Measurements from ENCODE around the gene SLC43A1. TPM values are rescaled to one million over a fixed set of nuclear protein-coding genes. Genes with fewer than 3 reads are reported as not detected.
A peak's percentile ranks its signal among the peaks of the same experiment; 100 is the strongest.

SLC43A1 gene
- 10 to 100 TPM; 27.6 to 28.7 TPM for total RNA-seq

DNA sequence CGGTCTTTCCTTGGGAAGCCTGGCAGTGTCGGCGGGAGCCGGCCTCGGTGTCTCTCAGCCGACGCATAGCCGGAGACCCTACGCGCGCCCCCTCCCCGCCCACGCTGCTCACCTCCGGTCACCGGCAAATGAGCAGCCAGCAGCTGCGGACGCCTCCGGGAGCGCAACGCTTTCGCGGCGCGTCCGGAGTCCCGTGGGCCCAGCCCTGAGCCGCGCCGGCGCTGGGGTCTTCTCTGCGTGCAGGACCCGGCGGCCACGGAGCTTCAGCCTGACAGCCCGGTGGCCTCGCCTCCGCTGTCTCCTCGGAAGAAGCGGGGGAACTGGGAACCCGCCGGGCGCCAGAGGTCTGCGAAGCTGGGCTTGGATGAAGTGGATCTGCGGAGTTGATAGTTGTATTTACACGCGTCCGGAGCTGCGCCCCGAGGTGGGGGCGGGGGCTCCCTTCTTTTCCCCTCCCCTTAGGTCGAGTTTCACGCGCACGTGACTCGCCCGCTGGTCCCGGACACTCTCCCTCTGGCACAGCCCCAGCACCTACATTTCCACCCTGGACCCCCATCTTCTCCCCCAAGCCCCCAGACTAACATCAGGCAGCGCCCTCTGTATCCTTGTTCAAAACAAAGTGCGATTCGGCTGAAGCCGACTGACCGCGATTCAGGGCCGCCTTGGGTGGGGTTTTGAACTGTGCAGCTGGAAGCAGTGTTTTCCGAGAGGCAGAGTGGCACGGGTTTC is at the start of gene SLC43A1:
Gene SLC43A1 (minus strand): TSS at position 371 of the 729 bp plus-strand sequence. CDS start 1,591 bp downstream, outside the sequence.
- H3K27ac Mint-ChIP-seq: peak within 1 kb of the TSS; percentile 91
- peaks cover 2% of the 10 kb centered on the region for H3K36me3 Mint-ChIP-seq (ENCODE audit: low read depth)
- peak; percentile 46 for ATAC-seq
- H3K4me3 Mint-ChIP-seq: peak within 1 kb of the TSS; percentile 91
- CTCF ChIA-PET: interaction anchor here (1.0 to 9.0 kb wide), 12 partner anchors 9 to 129 kb away, joined by 3 to 112 read pairs (median 8); partner anchors contain the start of genes RTN4RL2, TIMM10 and UBE2L6
- POLR2A ChIA-PET: interaction anchor here (1.0 kb wide), 1 partner anchor 22 kb away, joined by 3 read pairs; no protein-coding TSS in a partner anchor
- no peaks in the 10 kb centered on the region for H3K9me3 Mint-ChIP-seq (ENCODE audit: low read depth)
- peak; percentile 62 for DNase-seq
- intact Hi-C loops (cut with DNase I, micrococcal nuclease): loop anchor here (1.0 to 5.0 kb wide), 4 partner anchors 15 to 88 kb away; partner anchors contain the start of genes SLC43A3 (in 1 of the 2) and TIMM10 (in 1 of the 2)
- H3K27me3 Mint-ChIP-seq: no peaks in the 10 kb centered on the region
- H3K4me1 Mint-ChIP-seq: peaks cover 31% of the 10 kb centered on the region

DNA sequence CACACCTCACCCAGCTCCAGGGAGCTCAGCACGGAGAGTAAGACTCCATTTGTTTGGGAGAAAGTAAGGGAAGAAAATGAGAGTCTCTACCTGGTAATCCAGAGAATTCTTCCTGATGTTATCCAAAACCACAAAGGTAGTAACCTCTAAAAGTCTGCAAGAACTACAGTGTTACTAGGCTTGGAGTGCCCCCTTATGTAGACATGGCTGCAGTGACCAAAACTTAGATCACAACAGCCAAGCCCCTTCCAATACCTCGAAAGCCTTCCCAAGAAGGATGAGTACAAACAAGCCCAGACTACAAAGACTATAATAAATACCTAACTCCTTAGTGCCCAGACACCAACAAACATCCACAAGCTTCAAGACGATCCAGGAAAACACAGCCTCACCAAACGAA is 47.1 kb upstream of the SLC43A1 start:
- ChIA-PET CTCF (interaction anchor here (0.6 to 1.3 kb wide), 4 partner anchors 29 to 104 kb away, joined by 3 to 4 read pairs (median 3); no protein-coding TSS in a partner anchor), POLR2A (interaction anchor here (0.7 kb wide), 1 partner anchor 138 kb away, joined by 3 read pairs; no protein-coding TSS in a partner anchor)
- Mint-ChIP-seq H3K9me3 (ENCODE audit: low read depth) (no peaks in the 10 kb centered on the region), H3K4me3 (no peak overlapping the region), H3K27me3 (no peaks in the 10 kb centered on the region), H3K36me3 (ENCODE audit: low read depth) (peaks cover 45% of the 10 kb centered on the region), H3K27ac (peak overlapping the region; percentile 55), H3K4me1 (peaks cover 37% of the 10 kb centered on the region)
- no peak for ATAC-seq
- no peak for DNase-seq
- intact Hi-C loops (cut with DNase I, micrococcal nuclease): no loop called here

DNA sequence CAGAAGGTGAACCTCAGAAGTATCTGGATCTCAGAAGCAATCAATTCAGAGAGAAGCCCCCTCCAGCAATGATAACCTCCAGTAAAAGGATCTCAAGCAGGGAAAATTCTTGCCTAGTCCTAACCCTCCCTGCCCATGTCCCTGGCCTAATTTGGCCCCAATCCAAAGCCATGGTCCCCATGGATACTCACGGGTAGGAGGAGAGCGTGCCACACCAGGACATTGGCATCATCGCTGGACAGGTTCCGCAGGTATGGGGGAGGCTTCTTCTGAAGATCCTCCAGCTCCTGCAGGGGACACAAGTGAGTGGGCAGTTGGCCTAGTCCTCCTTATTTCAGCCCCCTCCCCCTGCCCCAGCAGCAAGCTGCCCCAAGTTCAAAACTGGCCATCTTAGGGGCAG is 44.6 kb upstream of the SLC43A1 start:
- ChIA-PET POLR2A (no interaction called here), CTCF (interaction anchor here (1.3 to 2.6 kb wide), 2 partner anchors 8 to 84 kb away, joined by 6 to 12 read pairs; partner anchors contain the start of gene UBE2L6)
- no peak for ATAC-seq
- H3K4me1 Mint-ChIP-seq: peaks cover 32% of the 10 kb centered on the region
- no peaks in the 10 kb centered on the region for H3K9me3 Mint-ChIP-seq (ENCODE audit: low read depth)
- no peak overlapping the region for H3K4me3 Mint-ChIP-seq
- no peak for DNase-seq
- intact Hi-C loops (cut with DNase I, micrococcal nuclease): no loop called here
- H3K36me3 Mint-ChIP-seq (ENCODE audit: low read depth): peaks cover 43% of the 10 kb centered on the region
- no peaks in the 10 kb centered on the region for H3K27me3 Mint-ChIP-seq
- H3K27ac Mint-ChIP-seq: peak overlapping the region; percentile 19

DNA sequence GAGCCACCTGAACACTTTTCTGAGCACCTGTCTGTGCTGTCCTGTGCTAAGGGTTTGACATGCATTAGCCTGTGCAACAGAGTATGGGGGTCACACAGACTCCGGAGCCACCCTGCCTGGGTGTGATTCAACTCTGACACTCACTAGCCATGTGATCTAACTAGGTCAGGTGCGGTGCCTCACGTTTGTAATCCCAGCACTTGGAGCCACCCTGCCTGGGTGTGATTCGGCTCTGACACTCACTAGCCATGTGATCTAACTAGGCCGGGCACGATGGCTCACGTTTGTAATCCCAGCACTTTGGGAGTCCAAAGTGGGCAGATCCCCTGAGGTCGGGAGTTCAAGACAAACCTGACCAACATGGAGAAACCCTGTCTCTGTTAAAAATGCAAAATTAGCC is 40.5 kb upstream of the SLC43A1 start:
- ATAC-seq: no peak
- ChIA-PET CTCF (no interaction called here), POLR2A (no interaction called here)
- peaks cover 57% of the 10 kb centered on the region for H3K36me3 Mint-ChIP-seq (ENCODE audit: low read depth)
- H3K9me3 Mint-ChIP-seq (ENCODE audit: low read depth): no peaks in the 10 kb centered on the region
- H3K27me3 Mint-ChIP-seq: no peaks in the 10 kb centered on the region
- no peak overlapping the region for H3K4me3 Mint-ChIP-seq
- no peak overlapping the region for H3K27ac Mint-ChIP-seq
- DNase-seq: no peak
- H3K4me1 Mint-ChIP-seq: peaks cover 1% of the 10 kb centered on the region
- intact Hi-C loops (cut with DNase I, micrococcal nuclease): no loop called here

DNA sequence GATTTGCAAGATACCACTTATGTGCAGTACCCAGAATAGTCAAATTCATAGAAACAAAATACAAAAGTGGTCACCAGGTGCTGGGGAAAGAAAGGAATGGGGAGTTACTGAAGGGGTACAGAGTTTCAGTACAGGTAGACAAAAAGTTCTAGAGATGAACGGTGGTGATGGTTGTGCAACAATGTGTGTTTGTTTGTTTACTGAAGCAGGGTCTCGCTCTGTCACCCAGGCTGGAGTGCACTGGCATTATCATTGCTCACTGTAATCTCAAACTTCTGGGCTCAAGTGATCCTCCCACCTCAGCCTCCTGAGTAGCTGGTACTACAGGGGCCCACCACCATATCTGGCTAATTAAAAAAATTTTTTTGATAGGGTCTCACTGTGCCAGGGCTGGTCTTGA is 39.9 kb upstream of the SLC43A1 start:
- Mint-ChIP-seq H3K4me3 (no peak overlapping the region), H3K9me3 (ENCODE audit: low read depth) (no peaks in the 10 kb centered on the region), H3K36me3 (ENCODE audit: low read depth) (peaks cover 57% of the 10 kb centered on the region), H3K27ac (no peak overlapping the region), H3K4me1 (no peaks in the 10 kb centered on the region), H3K27me3 (no peaks in the 10 kb centered on the region)
- ATAC-seq: no peak
- no peak for DNase-seq
- CTCF ChIA-PET: interaction anchor here (0.5 to 1.5 kb wide), 3 partner anchors 84 to 98 kb away, joined by 3 to 4 read pairs (median 3); no protein-coding TSS in a partner anchor
- intact Hi-C loops (cut with DNase I, micrococcal nuclease): no loop called here
- POLR2A ChIA-PET: no interaction called here

DNA sequence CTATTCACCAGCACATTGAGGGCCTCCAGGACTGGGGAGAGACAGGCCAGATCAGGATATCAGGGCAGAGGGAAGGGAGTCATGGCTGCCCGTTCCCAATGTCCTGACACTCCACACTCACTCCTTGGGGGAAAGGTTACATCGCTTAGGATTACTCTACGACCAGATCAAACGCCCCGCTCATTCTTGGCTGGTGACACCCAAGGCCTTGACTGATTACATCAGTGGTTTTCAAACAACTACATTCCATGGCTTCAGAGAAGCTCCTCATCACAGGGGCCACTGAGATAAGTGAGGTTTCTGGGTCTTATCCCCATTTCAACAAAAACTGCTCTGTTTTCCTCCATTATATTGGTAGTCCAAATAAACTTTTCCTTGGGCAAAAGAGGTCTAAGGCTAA is 37.0 kb upstream of the SLC43A1 start:
- H3K9me3 Mint-ChIP-seq (ENCODE audit: low read depth): no peaks in the 10 kb centered on the region
- CTCF ChIA-PET: no interaction called here

DNA sequence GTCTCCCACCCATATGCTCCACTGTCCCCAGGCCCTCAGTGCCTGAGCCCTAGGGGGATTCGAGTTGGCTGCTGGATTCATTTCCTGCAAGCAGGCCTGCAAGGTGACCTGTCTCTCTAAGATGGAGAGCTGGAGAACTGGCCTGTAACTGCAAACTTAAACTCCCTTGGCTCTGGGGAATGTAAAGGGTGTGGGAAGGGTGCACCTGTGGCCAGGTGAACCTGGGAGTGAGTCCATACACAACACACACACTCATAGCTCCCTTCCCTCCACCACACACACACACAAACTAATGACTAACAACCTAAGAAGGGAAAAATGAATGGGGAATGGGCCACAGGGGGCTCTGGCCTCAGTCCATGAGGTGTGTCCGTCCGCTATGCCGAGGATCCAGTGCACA is 36.4 kb upstream of the SLC43A1 start:
- no peak overlapping the region for H3K4me3 Mint-ChIP-seq
- no peak overlapping the region for H3K27ac Mint-ChIP-seq
- peaks cover 12% of the 10 kb centered on the region for H3K4me1 Mint-ChIP-seq
- H3K27me3 Mint-ChIP-seq: no peaks in the 10 kb centered on the region
- no peaks in the 10 kb centered on the region for H3K9me3 Mint-ChIP-seq (ENCODE audit: low read depth)
- peaks cover 54% of the 10 kb centered on the region for H3K36me3 Mint-ChIP-seq (ENCODE audit: low read depth)
- ChIA-PET CTCF (no interaction called here), POLR2A (no interaction called here)
- intact Hi-C loops (cut with DNase I, micrococcal nuclease): no loop called here
- no peak for DNase-seq
- no peak for ATAC-seq

More for the DNA sequence above, 37.0 kb upstream of the SLC43A1 start:
- H3K27ac Mint-ChIP-seq: no peak overlapping the region
- no peaks in the 10 kb centered on the region for H3K27me3 Mint-ChIP-seq
- H3K4me1 Mint-ChIP-seq: peaks cover 7% of the 10 kb centered on the region
- ATAC-seq (no peak), DNase-seq (no peak)
- intact Hi-C loops (cut with DNase I, micrococcal nuclease): no loop called here
- H3K36me3 Mint-ChIP-seq (ENCODE audit: low read depth): peaks cover 54% of the 10 kb centered on the region
- H3K4me3 Mint-ChIP-seq: no peak overlapping the region
- POLR2A ChIA-PET: no interaction called here

DNA sequence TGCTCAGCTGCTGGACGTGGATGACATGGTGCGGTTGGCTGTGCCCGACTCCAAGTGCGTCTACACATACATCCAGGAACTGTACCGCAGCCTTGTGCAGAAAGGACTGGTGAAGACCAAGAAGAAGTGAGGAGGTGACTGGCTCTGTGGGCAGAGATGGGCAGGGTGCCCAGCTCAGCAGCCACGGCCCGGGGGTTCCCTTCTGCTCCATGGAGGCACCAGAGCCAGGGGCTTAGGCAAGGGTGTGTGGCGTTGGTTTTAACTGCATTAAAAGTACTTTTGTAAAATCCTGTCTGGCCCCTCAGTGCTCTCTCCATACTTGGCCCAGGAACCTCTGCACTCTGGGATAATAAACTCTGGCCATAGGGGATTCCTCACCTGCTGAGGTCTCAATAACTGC is 34.5 kb upstream of the SLC43A1 start:
- ATAC-seq: no peak
- CTCF ChIA-PET: no interaction called here

DNA sequence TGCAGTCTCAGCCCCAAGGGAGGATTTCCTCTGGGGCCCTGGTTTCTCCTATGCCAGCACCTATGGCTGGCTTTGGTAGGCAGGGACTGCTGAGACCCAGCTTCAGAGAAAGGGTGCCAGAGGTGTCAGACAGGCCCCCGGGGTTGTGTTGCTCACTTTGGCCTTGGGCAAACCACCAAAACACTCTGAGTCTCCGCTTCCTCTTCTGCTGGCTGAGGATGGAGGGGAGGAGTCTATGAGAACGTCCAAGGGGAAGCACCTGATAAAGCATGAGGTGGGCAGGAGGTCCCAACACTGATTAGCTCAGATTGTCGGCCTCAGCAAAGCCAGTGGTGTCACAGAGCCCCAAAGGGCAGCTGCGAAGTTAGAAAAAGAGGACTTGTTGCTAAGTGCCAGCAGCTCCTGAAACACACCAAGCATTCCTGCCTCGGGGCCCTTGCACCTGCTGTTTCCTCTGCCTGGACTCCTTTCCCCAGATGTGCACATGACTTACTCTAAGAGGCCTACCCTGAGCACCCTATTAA is 32.4 kb upstream of the SLC43A1 start:
- ATAC-seq (peak; percentile 45), DNase-seq (no peak)
- CTCF ChIA-PET: interaction anchor here (0.5 to 1.7 kb wide), 5 partner anchors 52 to 201 kb away, joined by 3 to 5 read pairs (median 4); no protein-coding TSS in a partner anchor
- intact Hi-C loops (cut with DNase I, micrococcal nuclease): no loop called here
- H3K4me1 Mint-ChIP-seq: peaks cover 12% of the 10 kb centered on the region
- POLR2A ChIA-PET: no interaction called here
- H3K4me3 Mint-ChIP-seq: no peak overlapping the region
- peaks cover 41% of the 10 kb centered on the region for H3K36me3 Mint-ChIP-seq (ENCODE audit: low read depth)
- peak overlapping the region; percentile 55 for H3K27ac Mint-ChIP-seq
- no peaks in the 10 kb centered on the region for H3K9me3 Mint-ChIP-seq (ENCODE audit: low read depth)
- no peaks in the 10 kb centered on the region for H3K27me3 Mint-ChIP-seq

More for the DNA sequence above, 34.5 kb upstream of the SLC43A1 start:
- H3K36me3 Mint-ChIP-seq (ENCODE audit: low read depth): peaks cover 52% of the 10 kb centered on the region
- no peak overlapping the region for H3K4me3 Mint-ChIP-seq
- H3K27ac Mint-ChIP-seq: no peak overlapping the region
- DNase-seq: no peak
- intact Hi-C loops (cut with DNase I, micrococcal nuclease): no loop called here
- H3K9me3 Mint-ChIP-seq (ENCODE audit: low read depth): no peaks in the 10 kb centered on the region
- POLR2A ChIA-PET: interaction anchor here (0.6 kb wide), 1 partner anchor 8 kb away, joined by 3 read pairs; no protein-coding TSS in a partner anchor
- H3K27me3 Mint-ChIP-seq: no peaks in the 10 kb centered on the region
- peaks cover 12% of the 10 kb centered on the region for H3K4me1 Mint-ChIP-seq

DNA sequence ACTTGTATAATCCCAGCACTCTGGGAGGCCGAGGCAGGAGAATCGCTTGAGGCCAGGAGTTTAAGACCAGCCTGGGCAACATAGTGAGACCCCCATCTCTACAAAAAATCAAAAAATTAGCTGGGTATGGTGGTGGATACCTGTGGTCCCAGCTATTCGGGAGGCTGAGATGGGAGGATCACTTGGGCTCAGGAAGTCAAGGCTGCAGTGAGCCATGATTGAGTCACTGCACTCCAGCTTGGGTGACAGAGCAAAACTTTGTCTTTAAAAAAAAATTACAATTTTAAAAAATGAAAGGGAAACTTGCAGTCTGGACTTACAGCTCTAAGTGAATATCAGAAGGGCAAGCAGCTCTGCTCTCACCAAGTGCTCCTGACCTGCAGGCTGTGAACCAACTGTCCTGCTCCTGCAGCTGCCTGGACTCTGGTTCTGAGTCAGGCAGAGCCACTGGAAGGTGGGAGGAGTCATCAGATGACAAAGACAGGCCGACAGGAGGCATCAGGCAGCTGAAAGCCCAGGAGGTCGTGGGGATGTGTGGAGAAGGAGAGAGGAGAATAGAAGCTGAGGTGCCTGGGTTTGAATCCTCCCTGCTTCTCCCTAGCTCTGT is 31.5 kb upstream of the SLC43A1 start:
- H3K27me3 Mint-ChIP-seq: no peaks in the 10 kb centered on the region
- ATAC-seq (peak; percentile 53), DNase-seq (peak; percentile 35)
- peaks cover 12% of the 10 kb centered on the region for H3K4me1 Mint-ChIP-seq
- no peaks in the 10 kb centered on the region for H3K9me3 Mint-ChIP-seq (ENCODE audit: low read depth)
- H3K36me3 Mint-ChIP-seq (ENCODE audit: low read depth): peaks cover 37% of the 10 kb centered on the region
- ChIA-PET CTCF (interaction anchor here (0.8 to 1.7 kb wide), 5 partner anchors 20 to 94 kb away, joined by 3 to 5 read pairs (median 4); no protein-coding TSS in a partner anchor), POLR2A (no interaction called here)
- H3K27ac Mint-ChIP-seq: peak overlapping the region; percentile 51
- no peak overlapping the region for H3K4me3 Mint-ChIP-seq
- intact Hi-C loops (cut with DNase I, micrococcal nuclease): no loop called here

DNA sequence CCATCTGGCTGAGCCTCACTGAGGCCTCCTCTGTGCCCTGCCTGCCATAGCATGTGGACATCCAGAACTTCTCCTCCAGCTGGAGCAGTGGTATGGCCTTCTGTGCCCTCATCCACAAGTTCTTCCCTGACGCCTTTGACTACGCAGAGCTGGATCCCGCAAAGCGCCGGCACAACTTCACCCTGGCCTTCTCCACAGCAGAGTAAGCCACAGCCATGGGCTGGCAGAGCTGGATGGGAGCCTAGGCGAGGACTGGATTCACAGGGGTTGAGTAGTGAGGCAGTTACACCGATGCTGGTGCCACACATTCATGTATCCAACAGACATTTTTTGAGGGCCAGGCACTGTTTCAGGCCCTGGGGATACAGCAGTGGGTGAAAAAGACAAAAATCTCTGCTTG is 30.9 kb upstream of the SLC43A1 start:
- intact Hi-C loops (cut with DNase I, micrococcal nuclease): no loop called here
- DNase-seq (no peak), ATAC-seq (no peak)
- Mint-ChIP-seq H3K27me3 (no peaks in the 10 kb centered on the region), H3K4me3 (no peak overlapping the region), H3K27ac (no peak overlapping the region), H3K9me3 (ENCODE audit: low read depth) (no peaks in the 10 kb centered on the region), H3K4me1 (peaks cover 12% of the 10 kb centered on the region), H3K36me3 (ENCODE audit: low read depth) (peaks cover 32% of the 10 kb centered on the region)
- POLR2A ChIA-PET: no interaction called here
- CTCF ChIA-PET: interaction anchor here (1.1 to 1.2 kb wide), 2 partner anchors 20 to 85 kb away, joined by 3 to 4 read pairs; no protein-coding TSS in a partner anchor
